ENCODE results near the gene RAPGEF5.
A peak's percentile ranks its signal among the peaks of the same experiment; 100 is the strongest.

Gene RAPGEF5

GRCh38 chr7:22358820-22359697 lies 2.1 kb upstream of the RAPGEF5 start:
- no peak overlapping the region for H3K27ac ChIP-seq

DNA sequence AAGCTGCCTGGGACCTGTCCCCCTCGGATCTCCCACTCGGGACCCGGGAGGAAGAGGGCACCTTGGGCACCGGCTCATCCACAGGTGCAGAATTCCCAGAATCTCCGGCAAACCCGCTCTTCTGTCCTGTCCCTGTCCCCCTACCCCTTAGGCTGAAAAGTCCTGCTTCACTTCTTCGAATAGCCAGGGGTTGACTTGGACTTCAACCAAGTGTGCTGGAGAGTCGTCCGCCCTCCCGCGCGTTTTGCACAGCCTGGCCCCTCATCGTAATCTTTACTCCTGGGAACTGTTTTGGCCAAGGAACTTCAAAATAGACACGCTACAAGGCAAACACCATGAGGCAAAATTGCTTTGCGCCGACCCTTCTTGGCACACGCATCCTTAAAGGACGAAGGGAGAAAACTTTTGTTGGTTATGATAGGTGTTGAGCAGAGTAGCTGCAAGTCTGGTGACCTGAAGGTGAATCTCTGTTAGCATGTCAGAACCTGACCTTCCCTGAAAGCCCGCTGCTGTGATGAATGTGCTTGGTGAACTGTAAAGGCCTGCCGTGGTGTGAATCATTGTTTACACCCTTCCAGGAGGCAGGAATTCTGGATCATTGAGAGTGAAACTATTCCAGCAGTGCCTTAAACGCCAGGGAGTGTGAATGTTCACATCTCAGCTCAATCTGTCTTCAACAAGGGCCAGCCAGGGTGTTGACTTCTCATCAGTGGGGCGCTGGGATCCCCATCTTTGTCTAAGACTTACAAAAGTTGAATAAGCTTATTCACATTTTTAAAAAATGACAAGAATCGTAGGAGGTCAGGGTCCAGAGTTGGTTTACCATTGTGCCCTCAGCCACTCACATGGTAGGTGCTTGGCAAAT lies 589 bp upstream of the RAPGEF5 start:
- intact Hi-C loops (cut with DNase I; ENCODE audit: low total_unique reads) = no loop called here
- TF ChIP-seq, protein P1, sequence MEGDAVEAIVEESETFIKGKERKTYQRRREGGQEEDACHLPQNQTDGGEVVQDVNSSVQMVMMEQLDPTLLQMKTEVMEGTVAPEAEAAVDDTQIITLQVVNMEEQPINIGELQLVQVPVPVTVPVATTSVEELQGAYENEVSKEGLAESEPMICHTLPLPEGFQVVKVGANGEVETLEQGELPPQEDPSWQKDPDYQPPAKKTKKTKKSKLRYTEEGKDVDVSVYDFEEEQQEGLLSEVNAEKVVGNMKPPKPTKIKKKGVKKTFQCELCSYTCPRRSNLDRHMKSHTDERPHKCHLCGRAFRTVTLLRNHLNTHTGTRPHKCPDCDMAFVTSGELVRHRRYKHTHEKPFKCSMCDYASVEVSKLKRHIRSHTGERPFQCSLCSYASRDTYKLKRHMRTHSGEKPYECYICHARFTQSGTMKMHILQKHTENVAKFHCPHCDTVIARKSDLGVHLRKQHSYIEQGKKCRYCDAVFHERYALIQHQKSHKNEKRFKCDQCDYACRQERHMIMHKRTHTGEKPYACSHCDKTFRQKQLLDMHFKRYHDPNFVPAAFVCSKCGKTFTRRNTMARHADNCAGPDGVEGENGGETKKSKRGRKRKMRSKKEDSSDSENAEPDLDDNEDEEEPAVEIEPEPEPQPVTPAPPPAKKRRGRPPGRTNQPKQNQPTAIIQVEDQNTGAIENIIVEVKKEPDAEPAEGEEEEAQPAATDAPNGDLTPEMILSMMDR (IDR thresholded peaks at IDR 0.05) = no peak
- peaks cover 0 to 7% (median 0%) of the 10 kb centered on the region in 3 donors for H3K9me3 ChIP-seq
- H3K4me1 ChIP-seq = peaks cover 0 to 16% (median 13%) of the 10 kb centered on the region in 4 donors
- H3K27me3 ChIP-seq = peaks cover 0 to 30% of the 10 kb centered on the region in 2 donors
- DNase-seq = no peak
- H3K27ac ChIP-seq = no peak overlapping the region
- H3K4me3 ChIP-seq = peak overlapping the region; percentile 33 to 54
- H3K36me3 ChIP-seq = no peaks in the 10 kb centered on the region

More at GRCh38 chr7:22358820-22359697, 2.1 kb upstream of the RAPGEF5 start:
- TF ChIP-seq, protein P1 (IDR thresholded peaks at IDR 0.05) = no peak
- Histone ChIP-seq H3K4me1 (peaks cover 0 to 16% (median 13%) of the 10 kb centered on the region in 4 donors), H3K27me3 (peaks cover 0 to 24% of the 10 kb centered on the region in 2 donors), H3K9me3 (peaks cover 0 to 7% (median 0%) of the 10 kb centered on the region in 3 donors), H3K36me3 (no peaks in the 10 kb centered on the region), H3K4me3 (no peak overlapping the region)
- intact Hi-C loops (cut with DNase I; ENCODE audit: low total_unique reads) = no loop called here
- DNase-seq = no peak

GRCh38 chr7:22356010-22356691 lies 803 bp downstream of the RAPGEF5 start:
- Histone ChIP-seq H3K36me3 (no peaks in the 10 kb centered on the region), H3K27me3 (peaks cover 0 to 30% of the 10 kb centered on the region in 2 donors), H3K4me1 (peaks cover 0 to 16% (median 13%) of the 10 kb centered on the region in 4 donors), H3K9me3 (peaks cover 0 to 7% (median 0%) of the 10 kb centered on the region in 3 donors), H3K27ac (no peak overlapping the region), H3K4me3 (peak overlapping the region; percentile 33 to 54)
- DNase-seq = no peak
- intact Hi-C loops (cut with DNase I; ENCODE audit: low total_unique reads) = no loop called here
- TF ChIP-seq, protein P1 (IDR thresholded peaks at IDR 0.05) = no peak

DNA sequence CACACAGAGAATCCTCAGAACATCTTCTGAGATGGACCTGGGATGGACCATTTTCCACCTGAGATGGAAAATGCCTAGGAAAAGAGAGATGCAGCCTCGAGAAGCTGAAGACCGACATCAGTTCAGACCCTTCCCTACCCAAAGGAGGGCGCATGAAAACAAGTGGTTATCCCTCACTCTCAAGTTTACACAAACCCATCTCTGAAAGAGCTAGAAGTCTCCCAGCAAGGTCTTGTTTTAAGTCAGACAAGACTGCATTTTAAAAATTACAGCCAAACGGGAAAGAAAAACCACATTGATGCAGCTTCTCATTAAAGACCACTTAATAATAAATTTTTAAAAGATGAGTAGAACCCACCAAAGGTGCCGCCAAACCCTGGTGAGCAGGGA lies 1.3 kb downstream of the RAPGEF5 start:
- DNase-seq = no peak
- no peak overlapping the region for H3K27ac ChIP-seq
- H3K4me1 ChIP-seq = peaks cover 0 to 16% (median 13%) of the 10 kb centered on the region in 4 donors
- TF ChIP-seq, protein P1 (IDR thresholded peaks at IDR 0.05) = no peak
- H3K9me3 ChIP-seq = peaks cover 0 to 7% (median 0%) of the 10 kb centered on the region in 3 donors
- H3K27me3 ChIP-seq = peaks cover 0 to 30% of the 10 kb centered on the region in 2 donors
- intact Hi-C loops (cut with DNase I; ENCODE audit: low total_unique reads) = no loop called here
- H3K4me3 ChIP-seq = no peak overlapping the region
- H3K36me3 ChIP-seq = no peaks in the 10 kb centered on the region

GRCh38 chr7:22354462-22354861 lies 2.5 kb downstream of the RAPGEF5 start:
- H3K4me3 ChIP-seq = no peak overlapping the region
- no peak for DNase-seq
- intact Hi-C loops (cut with DNase I; ENCODE audit: low total_unique reads) = no loop called here
- peaks cover 0 to 7% (median 0%) of the 10 kb centered on the region in 3 donors for H3K9me3 ChIP-seq
- H3K4me1 ChIP-seq = peaks cover 0 to 16% (median 13%) of the 10 kb centered on the region in 4 donors
- TF ChIP-seq, protein P1 (IDR thresholded peaks at IDR 0.05) = no peak
- H3K27me3 ChIP-seq = peaks cover 0 to 30% of the 10 kb centered on the region in 2 donors
- H3K36me3 ChIP-seq = no peaks in the 10 kb centered on the region
- no peak overlapping the region for H3K27ac ChIP-seq

All from tibial artery (tissue), 4 donors.